Smooth muscle cell (in vitro differentiated cells): Measurements from ENCODE around the gene DNAL1. TPM values are rescaled to one million over a fixed set of nuclear protein-coding genes. Genes with fewer than 3 reads are reported as not detected.
"Not testable (repeated sequence)": the region's sequence is repeated elsewhere in the genome, so short reads cannot be mapped to it uniquely, and the experiment has no call there.

Experiments
- DNase-seq: peaks from one replicate; lab custom pipeline; 2025; ENCODE audit not compliant: unreplicated experiment; lab: John Stamatoyannopoulos, UW
- H2AFZ ChIP-seq: fragments of 200-600 bp; sonication (generic); 2 replicates; pipeline ENCODE4 v1.6.0; 2016; ENCODE audit warnings: antibody characterized with exemption, low read depth, mild to moderate bottlenecking
- H3F3A ChIP-seq: fragments of 200-600 bp; sonication (generic); 2 replicates; pipeline ENCODE4 v1.6.0; 2017; ENCODE audit warnings: antibody characterized with exemption, low read depth
- H3K27ac ChIP-seq: fragments of 200-600 bp; sonication (generic); 2 replicates; pipeline ENCODE4 v1.5.1; 2016; ENCODE audit warnings: low read depth, mild to moderate bottlenecking
- H3K27me3 ChIP-seq: fragments of 200-600 bp; sonication (generic); 2 replicates; pipeline ENCODE4 v1.6.1; 2016; ENCODE audit warnings: low read depth, mild to moderate bottlenecking
- H3K36me3 ChIP-seq: fragments of 200-600 bp; sonication (generic); 2 replicates; pipeline ENCODE4 v1.5.1; 2016; ENCODE audit warnings: low read depth
- H3K4me1 ChIP-seq: fragments of 200-600 bp; sonication (generic); 2 replicates; pipeline ENCODE4 v1.5.1; 2016; ENCODE audit warnings: low read depth
- H3K4me2 ChIP-seq: fragments of 200-600 bp; sonication (generic); 2 replicates; pipeline ENCODE4 v1.6.0; 2016; ENCODE audit warnings: mild to moderate bottlenecking
- H3K4me3 ChIP-seq: fragments of 200-600 bp; sonication (generic); 2 replicates; pipeline ENCODE4 v1.5.1; 2016; ENCODE audit warnings: mild to moderate bottlenecking
- H3K79me2 ChIP-seq: fragments of 200-600 bp; sonication (generic); 2 replicates; pipeline ENCODE4 v1.6.0; 2016; ENCODE audit warnings: low read depth, mild to moderate bottlenecking
- H3K9ac ChIP-seq: fragments of 200-600 bp; sonication (generic); 2 replicates; pipeline ENCODE4 v1.6.0; 2016; ENCODE audit warnings: low read depth
- H3K9me3 ChIP-seq: fragments of 200-600 bp; sonication (generic); replicated peaks from 2 replicates; pipeline ENCODE4 v1.5.1; 2016; ENCODE audit warnings: low read depth
- H4K20me1 ChIP-seq: fragments of 200-600 bp; sonication (generic); 2 replicates; pipeline ENCODE4 v1.6.0; 2016; ENCODE audit warnings: low read depth
- CTCF ChIP-seq: fragments of 200-600 bp; sonication (generic); IDR thresholded peaks from 2 replicates; pipeline ENCODE4 v1.5.1; 2017; ENCODE audit warnings: borderline replicate concordance, mild to moderate bottlenecking, antibody characterized with exemption; ENCODE audit not compliant: insufficient read depth, poor library complexity, severe bottlenecking
- WGBS: methylation state at CpG from one replicate; pipeline ENCODE4 v1.1.7; 2016; ENCODE audit warnings: low lambda C conversion rate; 5-methylcytosine and 5-hydroxymethylcytosine counted together
- polyA plus RNA-seq: library from polyadenylated mRNA; unstranded; fragments of >200 nt; fragmentation: Nextera tagmentation; extraction: Ambion mirVana; gene quantifications from 2 replicates; pipeline ENCODE4 v1.2.1, GENCODE V29; 2016
- total RNA-seq: library from RNA; depleted of rRNA; stranded (reverse); fragments of >200 nt; gene quantifications from 2 replicates; pipeline ENCODE4 v1.2.3, GENCODE V29; 2014

The DNAL1 gene
- total and polyA plus RNA-seq, 2 experiments from 2014 or later: 10.4 to 12.2 TPM

DNA sequence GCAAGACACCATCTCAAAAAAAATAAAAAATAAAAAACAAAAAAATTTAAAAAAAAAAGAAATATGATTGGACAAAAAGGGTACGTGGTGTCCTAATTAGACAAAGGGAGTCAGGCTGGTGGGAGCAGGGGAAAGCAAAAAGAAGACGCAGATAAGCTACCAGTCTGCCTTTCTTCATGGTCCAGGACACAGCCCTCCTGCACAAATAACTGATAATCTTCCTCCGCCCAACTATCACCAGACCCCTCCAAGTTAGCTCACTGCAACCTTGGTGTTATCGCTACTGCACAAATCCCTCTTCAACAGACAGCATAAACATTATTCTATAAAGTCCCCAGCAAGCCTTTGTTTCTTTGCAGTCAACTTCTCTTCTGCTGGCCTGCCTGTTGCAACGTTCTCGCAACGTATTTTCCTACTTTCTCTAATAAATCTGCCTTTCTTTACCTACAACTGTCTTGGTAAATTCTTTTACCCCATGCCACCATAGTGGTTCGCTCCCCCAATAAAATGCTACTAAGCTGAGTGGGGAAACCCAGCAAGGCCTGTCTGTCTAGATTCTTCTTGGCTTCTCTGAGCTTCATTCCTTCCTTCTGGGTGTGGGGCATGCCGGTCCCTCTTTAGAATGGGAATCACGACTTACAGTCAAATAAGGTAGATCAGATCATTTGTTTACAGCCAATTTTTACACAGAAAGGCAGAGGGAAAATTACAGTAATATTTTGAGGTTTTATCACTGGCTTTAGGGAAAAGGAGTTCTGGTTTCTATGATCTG, 14.6 kb upstream of the DNAL1 start:
- no peak for TF ChIP-seq CTCF
- Histone ChIP-seq H3K27me3 (peaks cover 23% of the 10 kb centered on the region), H3K4me3 (no peak overlapping the region), H3K36me3 (no peaks in the 10 kb centered on the region), H3K27ac (no peak overlapping the region), H3K4me1 (peaks cover 9% of the 10 kb centered on the region), H2AFZ (peak overlapping the region; percentile 32), H3K9me3 (no peaks in the 10 kb centered on the region), H4K20me1 (no peaks in the 10 kb centered on the region), H3K9ac (no peak overlapping the region), H3K4me2 (no peak overlapping the region), H3K79me2 (no peaks in the 10 kb centered on the region), H3F3A (no peaks in the 10 kb centered on the region)
- 44% methylated on average over 10 of the region's 10 CpGs for WGBS
- no peak for DNase-seq

- no peaks in the 10 kb centered on the region for H3K9me3 ChIP-seq
- peak; percentile 82 for TF ChIP-seq CTCF
- H3K4me1 ChIP-seq: peaks cover 9% of the 10 kb centered on the region
- no peak overlapping the region for H3K27ac ChIP-seq
- peak; percentile 10 for DNase-seq
- no peak overlapping the region for H3K9ac ChIP-seq
- H3K4me3 ChIP-seq: peak overlapping the region; percentile 68
- peak overlapping the region; percentile 100 for H3K4me2 ChIP-seq
- no peaks in the 10 kb centered on the region for H3F3A ChIP-seq
- 18% methylated on average over 41 of the region's 44 CpGs for WGBS
- H2AFZ ChIP-seq: peak overlapping the region; percentile 100
- H4K20me1 ChIP-seq: no peaks in the 10 kb centered on the region
- peaks cover 27% of the 10 kb centered on the region for H3K27me3 ChIP-seq
- no peaks in the 10 kb centered on the region for H3K79me2 ChIP-seq
- H3K36me3 ChIP-seq: no peaks in the 10 kb centered on the region
These were observed 11.4 kb upstream of the DNAL1 start for GRCh38 chr14:73633116-73634010.

- Histone ChIP-seq H3K9ac (no peak overlapping the region), H2AFZ (peak overlapping the region; percentile 100), H3K4me3 (peak overlapping the region; percentile 68), H3F3A (no peaks in the 10 kb centered on the region), H3K9me3 (no peaks in the 10 kb centered on the region), H3K4me2 (peak overlapping the region; percentile 100), H3K79me2 (no peaks in the 10 kb centered on the region), H3K27ac (no peak overlapping the region), H4K20me1 (no peaks in the 10 kb centered on the region), H3K27me3 (peaks cover 27% of the 10 kb centered on the region), H3K36me3 (no peaks in the 10 kb centered on the region), H3K4me1 (peaks cover 9% of the 10 kb centered on the region)
- 8% methylated on average over 52 of the region's 53 CpGs for WGBS
- TF ChIP-seq CTCF: no peak
- no peak for DNase-seq
These were observed 10.6 kb upstream of the DNAL1 start for GRCh38 chr14:73634011-73634833.

DNA sequence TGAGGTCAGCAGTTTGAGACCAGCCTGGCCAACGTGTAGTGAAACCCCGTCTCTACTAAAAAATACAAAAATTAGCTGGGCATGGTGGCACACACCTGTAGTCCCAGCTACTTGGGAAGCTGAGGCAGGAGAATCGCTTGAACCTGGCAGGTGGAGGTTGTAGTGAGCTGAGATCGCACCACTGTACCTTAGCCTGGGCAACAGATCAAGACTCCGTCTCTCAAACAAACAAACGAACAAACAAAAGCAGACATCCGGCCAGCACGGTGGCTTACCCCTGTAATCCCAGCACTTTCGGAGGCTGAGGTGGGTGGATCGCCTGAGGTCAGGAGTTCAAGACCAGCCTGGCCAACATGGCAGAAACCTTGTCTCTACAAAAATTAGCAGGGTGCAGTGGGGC, 8.4 kb upstream of the DNAL1 start:
- not testable (repeated sequence) for H3K27ac ChIP-seq, H3K4me3 ChIP-seq, H3F3A ChIP-seq, H3K9me3 ChIP-seq, H2AFZ ChIP-seq, H3K79me2 ChIP-seq, H4K20me1 ChIP-seq, H3K4me1 ChIP-seq, H3K9ac ChIP-seq, H3K4me2 ChIP-seq, H3K36me3 ChIP-seq, DNase-seq
- 93% methylated on average over 10 of the region's 10 CpGs for WGBS
- peaks cover 27% of the 10 kb centered on the region for H3K27me3 ChIP-seq
